ENCODE results near the gene GNPTG. TPM values are rescaled to one million over a fixed set of nuclear protein-coding genes. Genes with fewer than 3 reads are reported as not detected.

The GNPTG gene
- total and polyA plus RNA-seq, 2 of the 8 experiments (the other 6 are each of a cell fraction or from before 2014, with no cell fraction given), result 26.2 to 51.2 TPM

- Histone ChIP-seq H2BK12ac (ENCODE audit: low read depth, low read length) (no peak overlapping the region; the same call in 1 of the 2 replicates), H2BK20ac (ENCODE audit: low read length) (no peak overlapping the region), H3K27ac (ENCODE audit: low read depth, low read length) (no peak overlapping the region), H3K18ac (ENCODE audit: extremely low read depth, low read length) (no peak overlapping the region), H2BK15ac (ENCODE audit: low read length) (no peak overlapping the region), H3K23ac (ENCODE audit: insufficient read length) (no peak overlapping the region), H3K4me3 (ENCODE audit: extremely low read depth in 1 of 4, insufficient read depth in 2 of 4, low read depth in 3 of 4, low read length in 4 of 4) (no peak overlapping the region), H2BK120ac (replicated peaks; ENCODE audit: low read depth, low read length) (no peak overlapping the region), H3K79me2 (ENCODE audit: control insufficient read depth in 1 of 2, insufficient read depth in 2 of 2, low read length in 2 of 2) (no peaks in the 10 kb centered on the region), H3K79me1 (ENCODE audit: low read depth, low read length) (no peaks in the 10 kb centered on the region), H3K4me2 (ENCODE audit: insufficient read depth in 1 of 2, low read depth in 2 of 2, low read length in 2 of 2) (no peak overlapping the region), H3K23me2 (ENCODE audit: low read depth, low read length) (peaks cover 13% of the 10 kb centered on the region; the same call in 1 of the 2 replicates), H2BK5ac (ENCODE audit: low read depth, low read length) (0 out of 2 replicates have a peak overlapping the region, but pooled peaks have one; percentile 83), H4K91ac (replicated peaks; ENCODE audit: insufficient read length, low read length) (no peak overlapping the region), H3K4me1 (replicated peaks in 1 of 4; ENCODE audit: control insufficient read depth in 3 of 4, insufficient read depth in 4 of 4, low read length in 3 of 4) (peaks cover 0 to 15% (median 13%) of the 10 kb centered on the region in 4 experiments; a peak in 4 of 7 replicates), H3K56ac (replicated peaks; ENCODE audit: insufficient read length, low read depth, low read length) (no peak overlapping the region), H3K9me3 (ENCODE audit: insufficient read depth in 2 of 2, low read depth in 1 of 2, low read length in 1 of 2) (peaks cover 5 to 8% of the 10 kb centered on the region in 2 experiments; a peak in 2 of 4 replicates), H3K9ac (replicated peaks in 1 of 4; ENCODE audit: extremely low read depth in 1 of 4, low read depth in 3 of 4, low read length in 3 of 4) (no peak overlapping the region), H4K8ac (ENCODE audit: extremely low read depth, insufficient read depth, low read length) (peak overlapping the region; percentile 51; the same call in 1 of the 2 replicates), H3K4ac (replicated peaks; ENCODE audit: insufficient read length, low read depth, low read length) (no peak overlapping the region), H3K14ac (ENCODE audit: insufficient read length) (no peak overlapping the region), H3K27me3 (replicated peaks in 1 of 4; ENCODE audit: control insufficient read depth in 3 of 4, extremely low read depth in 1 of 4, insufficient read depth in 3 of 4, low read length in 3 of 4) (peaks cover 16 to 37% (median 29%) of the 10 kb centered on the region in 4 experiments), H4K20me1 (replicated peaks in 1 of 2; ENCODE audit: control insufficient read depth in 1 of 2, insufficient read depth in 2 of 2, low read length in 2 of 2) (peaks cover 3 to 8% of the 10 kb centered on the region in 2 experiments), H2AFZ (ENCODE audit: low read length) (no peak overlapping the region), H4K5ac (ENCODE audit: insufficient read length, low read depth, low read length) (no peak overlapping the region), H3K36me3 (ENCODE audit: control insufficient read depth in 2 of 4, insufficient read depth in 4 of 4, low read length in 3 of 4) (no peaks in the 10 kb centered on the region), H2AK5ac (ENCODE audit: low read depth, low read length) (no peak overlapping the region)
- DNase-seq (ENCODE audit: low read depth in 1 of 2, low spot score in 2 of 2) (peak in 1 of 2 experiments; percentile 89), FAIRE-seq (no peak)
- ChIA-PET CTCF (ENCODE audit: partially characterized antibody) (interaction anchor here (0.6 to 4.5 kb wide), 24 partner anchors 8 to 1851 kb away, joined by 3 to 52 read pairs (median 4); partner anchors contain the start of genes MRPS34 and UNKL), POLR2A (ENCODE audit: partially characterized antibody) (interaction anchor here (0.9 to 3.2 kb wide), 6 partner anchors 10 to 49 kb away, joined by 3 to 29 read pairs (median 4); partner anchors contain the start of gene UBE2I)
- 81% methylated on average over 12 of the region's 17 CpGs; no CpG with 5 or more reads in 1 of the 2 experiments for WGBS, 2 experiments (ENCODE audit: extremely low coverage in 1 of 2, insufficient coverage in 1 of 2, insufficient read length in 1 of 2, insufficient replicate concordance in 2 of 2, low coverage in 1 of 2, low lambda C conversion rate in 2 of 2, missing lambda C conversion rate in 1 of 2)
- TF ChIP-seq CHD1 (IDR thresholded peaks at IDR 0.05; ENCODE audit: low read depth, low read length) (no peak), SIN3A (conservative IDR thresholded peaks at IDR 0.05 in 1 of 2, IDR thresholded peaks at IDR 0.05 in 1 of 2; ENCODE audit: low read depth in 1 of 2, low read length in 2 of 2) (0 out of 4 replicates have a peak, but pooled peaks of 1 of the 2 experiments have one; percentile 27), CEBPB (IDR thresholded peaks at IDR 0.05; ENCODE audit: low read depth, low read length) (no peak), GABPA (IDR thresholded peaks at IDR 0.05; ENCODE audit: borderline replicate concordance, insufficient read depth, low read length) (peak; percentile 40; the same call in 1 of the 2 replicates), RXRA (IDR thresholded peaks at IDR 0.05; ENCODE audit: insufficient read depth, low read depth, low read length) (no peak), CTCF (IDR thresholded peaks at IDR 0.05; ENCODE audit: control extremely low read depth in 1 of 3, insufficient read depth in 1 of 3, low read depth in 1 of 3, low read length in 3 of 3) (peak; percentile 77 to 92 (median 91)), YY1 (IDR thresholded peaks at IDR 0.05; ENCODE audit: low read depth, low read length) (0 out of 2 replicates have a peak, but pooled peaks have one; percentile 11), POLR2A (IDR thresholded peaks at IDR 0.05; ENCODE audit: control extremely low read depth in 1 of 2, low read depth in 2 of 2, low read length in 2 of 2) (no peak)
These were observed 21.3 kb upstream of the GNPTG start for GRCh38 chr16:1330260-1330914.
